Activated CD4-positive, alpha-beta T cell treated with anti-CD3 and anti-CD28 coated beads, Interleukin-2, amount 10 ng/mL, durations not matched to agents 24 days and 14 days (primary cell): ENCODE data around the gene IGIP. TPM values are rescaled to one million over a fixed set of nuclear protein-coding genes. Genes with fewer than 3 reads are reported as not detected.

Experiments
- DNase-seq: peaks from one replicate; pipeline ENCODE4 v3.0.0; 2022
- H3K27ac Mint-ChIP-seq: one replicate; pipeline ENCODE4 v1.8.0; 2022; ENCODE audit warnings: mild to moderate bottlenecking, mixed read lengths
- H3K27me3 Mint-ChIP-seq: one replicate; pipeline ENCODE4 v1.8.0; 2022; ENCODE audit warnings: mixed read lengths
- H3K36me3 Mint-ChIP-seq: one replicate; pipeline ENCODE4 v1.8.0; 2022; ENCODE audit warnings: low read depth, mild to moderate bottlenecking, mixed read lengths
- H3K4me1 Mint-ChIP-seq: one replicate; pipeline ENCODE4 v1.8.0; 2021; ENCODE audit warnings: mixed read lengths
- H3K4me3 Mint-ChIP-seq: one replicate; pipeline ENCODE4 v1.8.0; 2022; ENCODE audit warnings: mild to moderate bottlenecking, moderate library complexity, mixed read lengths
- H3K9me3 Mint-ChIP-seq: one replicate; pipeline ENCODE4 v1.8.0; 2021; ENCODE audit warnings: mixed read lengths
- intact Hi-C: fragments of 100-400 bp; cut with micrococcal nuclease; formaldehyde crosslinking; loops from one replicate; pipeline ENCODE4 v1.15.1; 2023
- total RNA-seq: library from RNA; stranded (reverse); gene quantifications from 2 replicates; pipeline ENCODE4 v1.2.3, GENCODE V29; 2022

IGIP gene
- total RNA-seq, result 2.8 TPM in 2 replicates

DNA sequence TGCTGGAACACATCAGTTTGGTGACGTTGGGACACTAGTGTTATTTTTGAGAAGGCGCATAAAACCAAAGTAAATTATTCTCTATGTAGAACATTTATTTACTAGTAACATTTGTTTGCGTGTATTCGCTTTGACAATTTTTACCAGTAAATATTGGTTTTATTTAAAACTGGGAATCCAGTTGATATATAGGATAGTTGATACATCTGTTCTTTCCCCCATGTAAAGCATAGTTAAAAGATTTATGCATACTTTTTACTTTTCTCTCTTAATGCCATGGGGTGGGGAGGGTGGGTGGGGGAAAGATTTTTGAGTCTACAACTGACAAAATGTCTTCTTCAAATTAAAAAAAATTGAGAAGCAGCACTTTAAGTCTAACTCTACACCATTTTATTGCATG is at the start of gene IGIP:
IGIP (plus strand) TSS at position 301 of the 400 bp plus-strand sequence. CDS start 2,540 bp downstream, outside the sequence.
- DNase-seq, result no peak
- intact Hi-C loops, result no loop called here
- Mint-ChIP-seq H3K9me3 (no peaks in the 10 kb centered on the region), H3K4me3 (no peak within 1 kb of the TSS), H3K36me3 (no peaks in the 10 kb centered on the region), H3K27ac (no peak within 1 kb of the TSS), H3K27me3 (peaks cover 11% of the 10 kb centered on the region), H3K4me1 (peaks cover 9% of the 10 kb centered on the region)

DNA sequence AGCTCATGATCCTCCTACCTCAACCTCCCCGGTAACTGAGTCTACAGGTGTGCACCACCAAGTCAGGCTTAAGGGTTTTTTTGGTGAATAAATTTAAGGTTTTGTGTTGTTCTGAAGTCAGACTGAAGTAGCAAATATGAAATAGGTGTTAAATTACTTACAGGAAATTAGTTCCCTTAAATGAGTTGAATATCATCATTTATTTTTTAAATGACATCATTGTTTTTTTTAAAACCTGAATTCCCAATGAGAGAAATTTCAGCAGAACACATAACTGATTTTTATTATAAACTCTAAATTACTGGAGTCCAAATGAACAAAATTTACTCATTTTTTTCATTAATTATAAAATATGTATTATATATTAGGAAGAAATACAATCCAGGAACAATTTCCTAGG is 49.6 kb upstream of the IGIP start:
- Mint-ChIP-seq H3K36me3 (no peaks in the 10 kb centered on the region), H3K4me3 (no peak overlapping the region), H3K27ac (no peak overlapping the region), H3K9me3 (no peaks in the 10 kb centered on the region), H3K4me1 (peaks cover 2% of the 10 kb centered on the region), H3K27me3 (peaks cover 31% of the 10 kb centered on the region)
- intact Hi-C loops, result loop anchor here (10.0 kb wide), 1 partner anchor 279 kb away; no protein-coding TSS in a partner anchor
- no peak for DNase-seq

GRCh38 chr5:140076788-140077187 is 48.9 kb upstream of the IGIP start:
- Mint-ChIP-seq H3K27ac (no peak overlapping the region), H3K4me1 (peaks cover 2% of the 10 kb centered on the region), H3K9me3 (no peaks in the 10 kb centered on the region), H3K36me3 (no peaks in the 10 kb centered on the region), H3K4me3 (no peak overlapping the region), H3K27me3 (peaks cover 28% of the 10 kb centered on the region)
- intact Hi-C loops, result loop anchor here (10.0 kb wide), 1 partner anchor 278 kb away; no protein-coding TSS in a partner anchor
- no peak for DNase-seq

DNA sequence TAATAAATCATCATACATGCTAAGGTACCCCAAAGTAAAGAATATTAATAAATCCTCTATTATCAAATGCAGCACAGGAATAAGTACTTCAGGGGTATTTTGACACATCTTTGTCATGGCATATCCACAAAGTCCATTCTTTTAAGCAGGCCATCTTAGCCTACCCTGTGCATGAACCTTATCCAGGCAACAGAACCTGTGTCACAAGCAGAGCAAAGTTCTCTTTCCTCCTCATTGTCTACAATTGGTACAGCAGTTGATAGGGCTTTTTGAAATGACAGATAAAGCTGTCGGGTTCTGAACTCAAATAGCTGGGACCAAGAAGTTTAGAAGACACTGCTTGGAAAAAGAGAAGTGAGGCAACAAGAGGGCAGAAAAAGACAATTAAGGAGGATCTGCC is 42.6 kb upstream of the IGIP start:
- no peaks in the 10 kb centered on the region for H3K36me3 Mint-ChIP-seq
- H3K4me1 Mint-ChIP-seq, result no peaks in the 10 kb centered on the region
- intact Hi-C loops, result no loop called here
- H3K27me3 Mint-ChIP-seq, result peaks cover 42% of the 10 kb centered on the region
- H3K27ac Mint-ChIP-seq, result no peak overlapping the region
- no peaks in the 10 kb centered on the region for H3K9me3 Mint-ChIP-seq
- H3K4me3 Mint-ChIP-seq, result no peak overlapping the region
- no peak for DNase-seq

GRCh38 chr5:140083650-140084049 is 42.1 kb upstream of the IGIP start:
- Mint-ChIP-seq H3K36me3 (no peaks in the 10 kb centered on the region), H3K9me3 (no peaks in the 10 kb centered on the region), H3K27ac (no peak overlapping the region), H3K27me3 (peaks cover 42% of the 10 kb centered on the region), H3K4me3 (no peak overlapping the region), H3K4me1 (no peaks in the 10 kb centered on the region)
- intact Hi-C loops, result no loop called here
- no peak for DNase-seq

DNA sequence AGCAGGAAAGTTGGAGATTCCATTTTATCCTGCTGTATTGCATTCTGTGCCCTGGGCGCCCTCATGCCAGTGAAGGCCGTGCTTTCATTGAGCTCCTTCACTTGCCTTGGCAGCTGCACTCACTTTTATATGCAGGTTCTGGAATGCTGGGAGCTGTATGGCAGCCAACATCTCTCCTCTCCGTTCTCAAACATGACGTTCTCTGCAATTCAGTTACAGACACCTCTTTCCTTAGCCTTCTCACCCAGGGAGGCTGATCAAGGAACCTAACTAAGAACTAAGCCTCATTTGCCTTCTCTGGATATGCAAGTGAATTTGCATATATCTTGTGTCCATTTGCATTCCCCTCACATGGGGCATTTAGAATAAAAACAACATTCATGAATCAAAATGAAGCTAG is 41.2 kb upstream of the IGIP start:
- no peak overlapping the region for H3K27ac Mint-ChIP-seq
- H3K9me3 Mint-ChIP-seq, result no peaks in the 10 kb centered on the region
- no peak for DNase-seq
- peaks cover 46% of the 10 kb centered on the region for H3K27me3 Mint-ChIP-seq
- H3K4me1 Mint-ChIP-seq, result no peaks in the 10 kb centered on the region
- intact Hi-C loops, result no loop called here
- H3K4me3 Mint-ChIP-seq, result no peak overlapping the region
- no peaks in the 10 kb centered on the region for H3K36me3 Mint-ChIP-seq

DNA sequence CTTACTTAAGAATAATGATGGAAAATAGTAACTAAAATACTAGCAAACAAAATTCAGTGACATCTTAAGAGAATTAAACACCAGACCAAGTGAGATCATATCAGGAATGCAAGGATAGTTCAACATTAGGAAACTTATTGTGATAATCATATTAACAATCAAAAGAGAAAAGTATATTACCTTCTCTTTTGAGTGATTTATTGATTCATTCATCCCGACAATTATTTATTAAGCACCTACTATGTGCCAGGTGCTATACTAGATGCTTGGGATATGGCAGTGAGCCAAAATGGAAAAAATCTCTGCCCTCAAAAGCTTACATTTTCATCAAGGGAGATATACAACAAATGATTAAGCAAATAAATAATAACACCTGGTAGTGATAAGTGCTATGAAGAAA is 35.5 kb upstream of the IGIP start:
- H3K4me1 Mint-ChIP-seq, result no peaks in the 10 kb centered on the region
- intact Hi-C loops, result no loop called here
- no peak overlapping the region for H3K4me3 Mint-ChIP-seq
- H3K9me3 Mint-ChIP-seq, result peaks cover 9% of the 10 kb centered on the region
- DNase-seq, result no peak
- H3K27ac Mint-ChIP-seq, result no peak overlapping the region
- no peaks in the 10 kb centered on the region for H3K36me3 Mint-ChIP-seq
- peaks cover 41% of the 10 kb centered on the region for H3K27me3 Mint-ChIP-seq

- H3K4me1 Mint-ChIP-seq, result no peaks in the 10 kb centered on the region
- H3K9me3 Mint-ChIP-seq, result peaks cover 9% of the 10 kb centered on the region
- H3K4me3 Mint-ChIP-seq, result no peak overlapping the region
- H3K27me3 Mint-ChIP-seq, result peaks cover 31% of the 10 kb centered on the region
- intact Hi-C loops, result no loop called here
- no peak overlapping the region for H3K27ac Mint-ChIP-seq
- no peaks in the 10 kb centered on the region for H3K36me3 Mint-ChIP-seq
- no peak for DNase-seq
These were observed 32.6 kb upstream of the IGIP start for GRCh38 chr5:140093179-140093578.

GRCh38 chr5:140093866-140094265 is 31.9 kb upstream of the IGIP start:
- no peaks in the 10 kb centered on the region for H3K4me1 Mint-ChIP-seq
- no peak for DNase-seq
- no peak overlapping the region for H3K4me3 Mint-ChIP-seq
- H3K27me3 Mint-ChIP-seq, result peaks cover 31% of the 10 kb centered on the region
- peaks cover 9% of the 10 kb centered on the region for H3K9me3 Mint-ChIP-seq
- intact Hi-C loops, result no loop called here
- H3K27ac Mint-ChIP-seq, result no peak overlapping the region
- no peaks in the 10 kb centered on the region for H3K36me3 Mint-ChIP-seq

GRCh38 chr5:140094889-140095288 is 30.8 kb upstream of the IGIP start:
- intact Hi-C loops, result no loop called here
- Mint-ChIP-seq H3K36me3 (no peaks in the 10 kb centered on the region), H3K4me3 (no peak overlapping the region), H3K27ac (no peak overlapping the region), H3K4me1 (no peaks in the 10 kb centered on the region), H3K27me3 (peaks cover 30% of the 10 kb centered on the region), H3K9me3 (peaks cover 9% of the 10 kb centered on the region)
- DNase-seq, result no peak

GRCh38 chr5:140101179-140101578 is 24.6 kb upstream of the IGIP start:
- Mint-ChIP-seq H3K27ac (no peak overlapping the region), H3K9me3 (no peaks in the 10 kb centered on the region), H3K36me3 (no peaks in the 10 kb centered on the region), H3K27me3 (peaks cover 53% of the 10 kb centered on the region), H3K4me1 (no peaks in the 10 kb centered on the region), H3K4me3 (no peak overlapping the region)
- DNase-seq, result no peak
- intact Hi-C loops, result no loop called here

DNA sequence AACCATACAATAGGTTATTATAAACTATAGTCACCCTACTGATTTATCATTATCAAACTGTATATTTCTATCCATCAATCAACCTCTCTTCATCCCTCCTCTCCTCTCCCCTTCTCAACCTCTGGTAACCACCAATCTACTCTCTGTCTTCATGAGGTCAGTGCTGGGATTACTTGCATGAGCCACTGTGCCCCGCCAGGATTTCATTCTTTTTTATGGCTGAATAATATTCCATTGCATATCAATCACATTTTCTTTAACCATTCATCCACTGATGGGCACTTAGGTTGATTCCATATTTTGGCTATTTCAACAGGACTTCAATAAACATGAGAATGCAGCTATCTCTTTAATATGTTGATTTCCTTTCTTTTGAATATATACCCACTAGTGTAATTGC is 22.6 kb upstream of the IGIP start:
- no peaks in the 10 kb centered on the region for H3K9me3 Mint-ChIP-seq
- intact Hi-C loops, result no loop called here
- no peak overlapping the region for H3K4me3 Mint-ChIP-seq
- H3K27me3 Mint-ChIP-seq, result peaks cover 51% of the 10 kb centered on the region
- H3K36me3 Mint-ChIP-seq, result peaks cover 1% of the 10 kb centered on the region
- H3K4me1 Mint-ChIP-seq, result peaks cover 8% of the 10 kb centered on the region
- H3K27ac Mint-ChIP-seq, result no peak overlapping the region
- DNase-seq, result no peak

GRCh38 chr5:140104100-140104499 is 21.6 kb upstream of the IGIP start:
- Mint-ChIP-seq H3K27ac (no peak overlapping the region), H3K27me3 (peaks cover 57% of the 10 kb centered on the region), H3K4me1 (peaks cover 15% of the 10 kb centered on the region), H3K9me3 (no peaks in the 10 kb centered on the region), H3K36me3 (peaks cover 4% of the 10 kb centered on the region), H3K4me3 (no peak overlapping the region)
- intact Hi-C loops, result no loop called here
- no peak for DNase-seq

GRCh38 chr5:140106101-140106500 is 19.6 kb upstream of the IGIP start:
- H3K4me1 Mint-ChIP-seq, result peaks cover 24% of the 10 kb centered on the region
- no peak overlapping the region for H3K27ac Mint-ChIP-seq
- H3K27me3 Mint-ChIP-seq, result peaks cover 55% of the 10 kb centered on the region
- DNase-seq, result no peak
- intact Hi-C loops, result loop anchor here (5.0 kb wide), 1 partner anchor 296 kb away; the partner anchor contains the start of gene ANKHD1
- peaks cover 5% of the 10 kb centered on the region for H3K36me3 Mint-ChIP-seq
- H3K4me3 Mint-ChIP-seq, result no peak overlapping the region
- H3K9me3 Mint-ChIP-seq, result no peaks in the 10 kb centered on the region

DNA sequence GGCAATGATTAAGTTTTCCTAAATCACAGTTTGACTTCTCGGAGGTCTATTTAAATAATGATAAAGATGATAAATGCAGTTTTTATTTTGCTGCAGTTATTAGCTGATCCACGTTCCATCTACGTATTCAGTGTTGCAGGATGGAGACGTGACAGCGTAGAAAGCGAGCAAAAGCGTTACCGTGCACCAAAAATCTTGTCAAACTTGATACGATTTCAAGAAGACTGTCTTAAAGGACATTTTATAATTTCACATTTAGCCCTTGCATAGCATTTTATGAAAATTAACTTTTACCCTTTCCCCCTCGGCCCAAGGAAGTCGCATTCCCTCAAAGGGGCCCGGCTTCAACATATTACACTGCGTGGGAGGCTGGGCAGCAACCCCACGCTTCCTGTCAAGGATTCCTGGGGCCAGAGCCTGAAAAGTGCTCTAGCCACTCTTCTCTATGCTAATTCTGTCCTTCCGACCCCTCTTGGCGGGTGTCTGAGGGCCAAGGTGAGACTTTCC is 18.9 kb upstream of the IGIP start:
- Mint-ChIP-seq H3K36me3 (peaks cover 5% of the 10 kb centered on the region), H3K4me1 (peaks cover 27% of the 10 kb centered on the region)
- intact Hi-C loops, result loop anchor here (1.0 to 5.0 kb wide), 2 partner anchors 68 to 295 kb away; partner anchors contain the start of genes ANKHD1 and CYSTM1

More for the DNA sequence above, 18.9 kb upstream of the IGIP start:
- peaks cover 59% of the 10 kb centered on the region for H3K27me3 Mint-ChIP-seq
- H3K27ac Mint-ChIP-seq, result peak overlapping the region; percentile 96
- no peak for DNase-seq
- peak overlapping the region; percentile 98 for H3K4me3 Mint-ChIP-seq
- no peaks in the 10 kb centered on the region for H3K9me3 Mint-ChIP-seq
